Suprapubic skin (tissue), 4 donors: ENCODE measurements around the gene RNF112.

Experiments used
- CTCF ChIP-seq, 2 donors: fragments of 200-600 bp in 1 of 2; fragments of 450-650 bp in 1 of 2; sonication (generic) in 1 of 2; IDR thresholded peaks; one replicate each; pipeline ENCODE4 v1.5.1; 2016 to 2019; ENCODE audit warnings: antibody characterized with exemption in 2 of 2, mild to moderate bottlenecking in 1 of 2, moderate library complexity in 1 of 2
- EP300 ChIP-seq: sonication (generic); formaldehyde crosslinking; IDR thresholded peaks from one replicate; pipeline ENCODE4 v1.6.1; 2017; ENCODE audit warnings: antibody characterized with exemption
- POLR2AphosphoS5 ChIP-seq, 3 donors: sonication (generic); formaldehyde crosslinking; IDR thresholded peaks; one replicate each; pipeline ENCODE4 v1.6.1; 2017; ENCODE audit warnings: antibody characterized with exemption in 3 of 3

GRCh38 chr17:19443148-19443547, 32.1 kb downstream of the RNF112 start:
- TF ChIP-seq POLR2AphosphoS5 (IDR thresholded peaks at IDR 0.05) (no peak), CTCF (IDR thresholded peaks at IDR 0.05) (no peak), EP300 (no peak)
